Osteoblast (primary cell): ENCODE data around the gene AGBL4. TPM values are rescaled to one million over a fixed set of nuclear protein-coding genes. Genes with fewer than 3 reads are reported as not detected.

Source experiments
- DNase-seq: peaks from one replicate; pipeline ENCODE4 v3.0.0; 2011; ENCODE audit warnings: low spot score, mixed read lengths; ENCODE audit not compliant: insufficient read length; ENCODE audit errors: missing footprints
- H2AFZ ChIP-seq: 2 replicates; pipeline ENCODE4 v1.6.0; 2011; ENCODE audit warnings: mild to moderate bottlenecking, low read length
- H3K27ac ChIP-seq: 2 replicates; pipeline ENCODE4 v1.5.1; 2011; ENCODE audit warnings: mild to moderate bottlenecking, low read depth, low read length, moderate library complexity
- H3K27me3 ChIP-seq: 2 replicates; pipeline ENCODE4 v1.6.0; 2012; ENCODE audit warnings: mild to moderate bottlenecking, control low read depth, inconsistent platforms, low read length, moderate library complexity; ENCODE audit not compliant: insufficient read depth
- H3K36me3 ChIP-seq: 2 replicates; pipeline ENCODE4 v1.5.1; 2011; ENCODE audit warnings: mild to moderate bottlenecking, low read length, control low read depth, moderate library complexity; ENCODE audit not compliant: insufficient read depth
- H3K4me1 ChIP-seq: 2 replicates; pipeline ENCODE4 v1.5.1; 2011; ENCODE audit warnings: mild to moderate bottlenecking, low read length, control low read depth, moderate library complexity; ENCODE audit not compliant: insufficient read depth
- H3K4me2 ChIP-seq: 2 replicates; pipeline ENCODE4 v1.6.0; 2011; ENCODE audit warnings: mild to moderate bottlenecking, low read length; ENCODE audit not compliant: insufficient read depth
- H3K4me3 ChIP-seq: fragments of 200-600 bp; sonication (generic); 3 replicates; pipeline ENCODE4 v1.5.1; 2012; ENCODE audit warnings: mild to moderate bottlenecking, low read length, inconsistent platforms; ENCODE audit not compliant: insufficient read depth
- H3K79me2 ChIP-seq: 2 replicates; pipeline ENCODE4 v1.6.0; 2012; ENCODE audit warnings: mild to moderate bottlenecking, low read length, control low read depth, inconsistent platforms; ENCODE audit not compliant: insufficient read depth
- H3K9me3 ChIP-seq: 2 replicates; pipeline ENCODE4 v1.5.1; 2011; ENCODE audit warnings: low read depth, low read length, control low read depth
- H4K20me1 ChIP-seq: 2 replicates; pipeline ENCODE4 v1.6.0; 2012; ENCODE audit warnings: mild to moderate bottlenecking, low read length, control low read depth; ENCODE audit not compliant: insufficient read depth
- total RNA-seq: library from RNA; depleted of rRNA; stranded (reverse); fragments of >200 nt; gene quantifications from 2 replicates; pipeline ENCODE4 v1.2.3, GENCODE V29; 2012
- TF ChIP-seq, protein P1 (sequence below): IDR thresholded peaks from 2 replicates; pipeline ENCODE4 v1.5.1; 2011; ENCODE audit warnings: mild to moderate bottlenecking, low read depth, low read length, moderate library complexity; ENCODE audit errors: extremely low read depth

Gene AGBL4
- total RNA-seq, 1 donor, result not detected

DNA sequence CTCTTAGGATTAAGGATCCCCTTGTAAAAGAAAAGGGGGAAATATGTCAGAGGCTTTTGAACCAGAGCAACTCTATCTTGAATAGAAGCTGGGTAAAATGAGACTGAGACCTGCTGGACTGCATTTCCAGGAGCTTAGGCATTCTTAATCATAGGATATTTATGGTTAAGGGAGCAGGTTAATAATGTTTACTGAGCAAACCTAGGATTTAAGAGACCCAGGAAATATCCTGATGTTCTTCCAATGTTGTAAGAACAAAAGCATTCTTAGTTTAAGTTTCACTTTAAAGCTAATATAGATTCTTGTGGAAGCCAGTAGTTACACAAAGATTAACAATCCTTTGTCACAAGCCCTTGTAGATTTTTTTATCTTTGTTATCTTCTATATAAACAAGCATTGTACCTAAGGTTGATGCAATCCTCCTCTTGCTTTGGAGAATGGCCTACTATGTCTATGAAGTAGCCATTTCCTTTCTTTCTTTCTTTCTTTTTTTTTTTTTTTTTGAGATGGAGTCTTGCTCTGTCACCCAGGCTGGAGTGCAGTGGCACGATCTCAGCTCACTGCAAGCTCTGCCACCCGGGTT is 676.9 kb downstream of the AGBL4 start:
- no peaks in the 10 kb centered on the region for H3K4me1 ChIP-seq
- H3K27ac ChIP-seq, result no peak overlapping the region
- no peak overlapping the region for H2AFZ ChIP-seq
- no peaks in the 10 kb centered on the region for H3K36me3 ChIP-seq
- DNase-seq, result no peak
- TF ChIP-seq, protein P1, sequence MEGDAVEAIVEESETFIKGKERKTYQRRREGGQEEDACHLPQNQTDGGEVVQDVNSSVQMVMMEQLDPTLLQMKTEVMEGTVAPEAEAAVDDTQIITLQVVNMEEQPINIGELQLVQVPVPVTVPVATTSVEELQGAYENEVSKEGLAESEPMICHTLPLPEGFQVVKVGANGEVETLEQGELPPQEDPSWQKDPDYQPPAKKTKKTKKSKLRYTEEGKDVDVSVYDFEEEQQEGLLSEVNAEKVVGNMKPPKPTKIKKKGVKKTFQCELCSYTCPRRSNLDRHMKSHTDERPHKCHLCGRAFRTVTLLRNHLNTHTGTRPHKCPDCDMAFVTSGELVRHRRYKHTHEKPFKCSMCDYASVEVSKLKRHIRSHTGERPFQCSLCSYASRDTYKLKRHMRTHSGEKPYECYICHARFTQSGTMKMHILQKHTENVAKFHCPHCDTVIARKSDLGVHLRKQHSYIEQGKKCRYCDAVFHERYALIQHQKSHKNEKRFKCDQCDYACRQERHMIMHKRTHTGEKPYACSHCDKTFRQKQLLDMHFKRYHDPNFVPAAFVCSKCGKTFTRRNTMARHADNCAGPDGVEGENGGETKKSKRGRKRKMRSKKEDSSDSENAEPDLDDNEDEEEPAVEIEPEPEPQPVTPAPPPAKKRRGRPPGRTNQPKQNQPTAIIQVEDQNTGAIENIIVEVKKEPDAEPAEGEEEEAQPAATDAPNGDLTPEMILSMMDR, result no peak
- H3K9me3 ChIP-seq, result no peaks in the 10 kb centered on the region
- no peak overlapping the region for H3K4me3 ChIP-seq
- no peak overlapping the region for H3K4me2 ChIP-seq
- no peaks in the 10 kb centered on the region for H3K27me3 ChIP-seq
- H3K79me2 ChIP-seq, result no peaks in the 10 kb centered on the region
- H4K20me1 ChIP-seq, result no peaks in the 10 kb centered on the region

DNA sequence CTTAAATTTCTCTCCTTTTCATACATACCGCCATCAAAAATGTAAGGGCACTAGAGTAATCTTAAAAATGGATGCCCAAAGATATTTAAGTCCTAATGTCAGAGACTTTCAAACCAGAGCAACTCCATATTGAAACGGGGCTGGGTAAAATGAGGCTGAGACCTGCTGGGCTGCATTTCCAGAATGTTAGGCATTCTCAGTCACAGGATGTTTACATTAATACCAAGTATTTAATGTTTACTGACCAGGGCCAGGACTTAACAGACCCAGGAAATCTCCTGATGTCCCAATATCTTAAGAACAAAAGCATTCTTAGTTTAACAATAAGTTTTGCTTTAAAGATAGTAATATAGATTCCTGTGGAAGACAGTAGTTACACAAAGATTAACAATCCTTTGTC is 683.2 kb downstream of the AGBL4 start:
- no peaks in the 10 kb centered on the region for H3K27me3 ChIP-seq
- no peaks in the 10 kb centered on the region for H4K20me1 ChIP-seq
- no peaks in the 10 kb centered on the region for H3K9me3 ChIP-seq
- no peak overlapping the region for H3K4me3 ChIP-seq
- H2AFZ ChIP-seq, result no peak overlapping the region
- H3K27ac ChIP-seq, result no peak overlapping the region
- H3K36me3 ChIP-seq, result no peaks in the 10 kb centered on the region
- no peak for DNase-seq
- TF ChIP-seq, protein P1, result no peak
- no peaks in the 10 kb centered on the region for H3K4me1 ChIP-seq
- H3K4me2 ChIP-seq, result no peak overlapping the region
- no peaks in the 10 kb centered on the region for H3K79me2 ChIP-seq

DNA sequence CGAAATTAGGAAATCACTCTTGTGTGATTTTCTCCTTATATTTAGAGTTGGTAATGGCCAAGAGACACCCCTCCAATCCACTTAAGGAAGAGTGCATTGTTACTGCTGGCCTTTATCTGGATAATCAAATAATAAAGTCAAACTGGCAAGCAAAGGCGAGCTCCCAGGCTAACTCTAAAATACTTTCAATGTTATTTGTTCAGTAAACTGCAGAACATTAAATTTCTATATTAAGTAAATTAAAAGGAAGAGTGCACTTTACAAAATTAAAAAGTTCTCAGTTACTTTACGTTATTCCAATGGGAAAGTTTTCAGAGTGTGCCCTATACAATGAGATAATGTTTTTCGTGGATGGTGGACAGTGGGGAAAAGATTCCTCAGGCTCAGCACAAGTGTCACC is 684.7 kb downstream of the AGBL4 start:
- H2AFZ ChIP-seq, result no peak overlapping the region
- no peak overlapping the region for H3K4me3 ChIP-seq
- no peaks in the 10 kb centered on the region for H3K36me3 ChIP-seq
- H3K4me1 ChIP-seq, result no peaks in the 10 kb centered on the region
- H3K4me2 ChIP-seq, result no peak overlapping the region
- no peaks in the 10 kb centered on the region for H3K27me3 ChIP-seq
- H3K79me2 ChIP-seq, result no peaks in the 10 kb centered on the region
- no peaks in the 10 kb centered on the region for H4K20me1 ChIP-seq
- H3K27ac ChIP-seq, result no peak overlapping the region
- no peak for DNase-seq
- H3K9me3 ChIP-seq, result no peaks in the 10 kb centered on the region
- TF ChIP-seq, protein P1, result no peak

DNA sequence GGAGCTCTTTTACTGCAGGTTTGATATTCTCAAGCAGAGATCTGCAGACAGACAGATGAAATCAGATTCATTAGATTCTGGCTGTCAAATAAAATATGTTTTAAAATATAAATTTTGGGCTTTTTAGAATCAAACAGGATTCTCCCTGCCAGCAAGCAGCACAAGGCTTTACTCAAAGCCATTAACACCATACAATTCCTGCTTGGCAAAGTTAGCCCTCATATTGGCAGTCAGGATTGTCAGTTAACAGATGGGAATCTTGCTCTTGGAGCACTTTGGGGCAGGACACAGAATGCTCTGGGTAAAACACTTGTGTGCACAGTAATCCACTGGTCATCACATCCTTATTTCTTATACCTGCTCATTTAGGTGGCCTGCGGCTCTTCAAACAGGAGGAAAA is 686.5 kb downstream of the AGBL4 start:
- H3K27me3 ChIP-seq, result no peaks in the 10 kb centered on the region
- H4K20me1 ChIP-seq, result no peaks in the 10 kb centered on the region
- no peak overlapping the region for H2AFZ ChIP-seq
- H3K27ac ChIP-seq, result no peak overlapping the region
- no peaks in the 10 kb centered on the region for H3K4me1 ChIP-seq
- TF ChIP-seq, protein P1, result no peak
- no peak for DNase-seq
- no peak overlapping the region for H3K4me3 ChIP-seq
- H3K9me3 ChIP-seq, result no peaks in the 10 kb centered on the region
- no peaks in the 10 kb centered on the region for H3K36me3 ChIP-seq
- H3K79me2 ChIP-seq, result no peaks in the 10 kb centered on the region
- no peak overlapping the region for H3K4me2 ChIP-seq
